ENCODE measurements around the gene TRPV3. TPM values are rescaled to one million over a fixed set of nuclear protein-coding genes. Genes with fewer than 3 reads are reported as not detected.
"Not testable (repeated sequence)": the region's sequence is repeated elsewhere in the genome, so short reads cannot be mapped to it uniquely, and the experiment has no call there.

TRPV3 gene
- total RNA-seq, 1 experiment from 2014 or later = 0.13 TPM

DNA sequence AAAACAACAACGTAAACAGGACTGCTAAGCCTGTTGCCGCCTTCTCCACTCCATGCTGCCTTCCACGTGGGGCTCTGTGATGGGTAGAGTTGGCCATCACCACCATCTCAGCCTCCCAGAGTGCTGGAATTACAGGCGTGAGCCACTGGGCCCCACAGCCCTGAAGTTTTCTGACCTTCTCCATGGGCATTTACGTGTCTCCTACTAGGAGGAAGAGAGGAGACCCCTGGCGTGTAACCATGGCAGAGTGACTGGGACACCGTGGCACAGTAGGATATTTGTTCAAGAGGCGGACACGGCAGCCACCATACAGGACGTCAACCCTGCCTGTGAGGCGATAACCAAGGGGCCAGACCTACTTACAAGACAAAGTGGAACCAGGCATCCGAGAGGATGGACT, 31.1 kb downstream of the TRPV3 start:
- Histone ChIP-seq H3K27me3 (replicated peaks; ENCODE audit: insufficient read depth, low read depth, low read length, poor library complexity) (no peaks in the 10 kb centered on the region), H3K9me3 (ENCODE audit: low read depth, low read length, poor library complexity, severe bottlenecking) (no peaks in the 10 kb centered on the region), H3K27ac (ENCODE audit: low read depth, low read length, poor library complexity, severe bottlenecking) (no peak overlapping the region), H3K4me3 (ENCODE audit: low read depth, low read length, poor library complexity, severe bottlenecking) (no peak overlapping the region), H3K36me3 (ENCODE audit: insufficient read depth, low read length, poor library complexity, severe bottlenecking) (no peaks in the 10 kb centered on the region), H3K4me1 (ENCODE audit: insufficient read depth, low read length, poor library complexity, severe bottlenecking) (no peaks in the 10 kb centered on the region)
- POLR2A ChIA-PET (ENCODE audit: low non-redundant PET) = no interaction called here
- no peak for DNase-seq (ENCODE audit: low spot score)
- intact Hi-C loops (cut with micrococcal nuclease; ENCODE audit: unreplicated experiment) = no loop called here
- CTCF ChIA-PET = no interaction called here
- no TSS peak for BruUV-seq (replicated peaks)
- no peak for TF ChIP-seq EZH2 (IDR thresholded peaks at IDR 0.05; ENCODE audit: borderline replicate concordance, low read depth, low read length, poor library complexity, severe bottlenecking)
- TF ChIP-seq, protein P1, sequence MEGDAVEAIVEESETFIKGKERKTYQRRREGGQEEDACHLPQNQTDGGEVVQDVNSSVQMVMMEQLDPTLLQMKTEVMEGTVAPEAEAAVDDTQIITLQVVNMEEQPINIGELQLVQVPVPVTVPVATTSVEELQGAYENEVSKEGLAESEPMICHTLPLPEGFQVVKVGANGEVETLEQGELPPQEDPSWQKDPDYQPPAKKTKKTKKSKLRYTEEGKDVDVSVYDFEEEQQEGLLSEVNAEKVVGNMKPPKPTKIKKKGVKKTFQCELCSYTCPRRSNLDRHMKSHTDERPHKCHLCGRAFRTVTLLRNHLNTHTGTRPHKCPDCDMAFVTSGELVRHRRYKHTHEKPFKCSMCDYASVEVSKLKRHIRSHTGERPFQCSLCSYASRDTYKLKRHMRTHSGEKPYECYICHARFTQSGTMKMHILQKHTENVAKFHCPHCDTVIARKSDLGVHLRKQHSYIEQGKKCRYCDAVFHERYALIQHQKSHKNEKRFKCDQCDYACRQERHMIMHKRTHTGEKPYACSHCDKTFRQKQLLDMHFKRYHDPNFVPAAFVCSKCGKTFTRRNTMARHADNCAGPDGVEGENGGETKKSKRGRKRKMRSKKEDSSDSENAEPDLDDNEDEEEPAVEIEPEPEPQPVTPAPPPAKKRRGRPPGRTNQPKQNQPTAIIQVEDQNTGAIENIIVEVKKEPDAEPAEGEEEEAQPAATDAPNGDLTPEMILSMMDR (conservative IDR thresholded peaks at IDR 0.05; ENCODE audit: low read depth, low read length) = no peak

DNA sequence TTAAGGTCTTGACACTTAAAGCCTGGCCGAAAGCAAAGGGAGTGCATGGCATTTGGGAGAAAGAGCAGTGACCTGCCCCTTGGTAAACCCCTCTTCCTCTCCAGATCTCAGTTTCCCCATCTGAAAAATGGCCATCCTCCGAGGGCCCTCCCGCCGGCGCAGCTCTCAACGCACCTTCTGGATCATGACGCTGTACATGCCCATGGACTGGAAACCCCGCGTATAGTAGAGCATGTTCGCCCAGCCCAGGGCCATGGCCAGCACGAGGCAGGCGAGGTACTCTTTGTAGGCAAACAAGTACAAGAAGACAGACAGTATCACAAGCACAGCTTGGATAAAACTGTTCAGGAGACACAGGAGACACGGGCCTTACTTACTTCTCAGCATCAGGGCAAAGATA, 33.6 kb downstream of the TRPV3 start:
- Histone ChIP-seq H3K36me3 (ENCODE audit: insufficient read depth, low read length, poor library complexity, severe bottlenecking) (no peaks in the 10 kb centered on the region), H3K4me3 (ENCODE audit: low read depth, low read length, poor library complexity, severe bottlenecking) (no peak overlapping the region)
- CTCF ChIA-PET = no interaction called here

DNA sequence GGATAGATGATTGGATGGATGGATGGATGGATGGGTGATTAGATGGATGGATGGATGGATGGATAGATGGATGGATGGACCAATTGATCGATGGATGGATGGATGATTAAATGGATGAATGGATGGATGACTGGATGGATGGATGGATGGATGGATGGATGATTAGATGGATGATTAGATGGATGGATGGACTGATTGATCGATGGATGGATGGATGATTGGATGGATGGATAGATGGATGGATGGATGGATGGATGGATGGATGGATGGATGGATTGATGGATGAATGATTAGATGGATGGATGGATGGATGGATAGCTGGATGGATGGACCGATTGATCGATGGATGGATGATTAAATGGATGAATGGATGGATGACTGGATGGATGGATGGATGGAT, 38.1 kb downstream of the TRPV3 start:
- BruUV-seq (replicated peaks); CTCF ChIA-PET; H3K27me3 ChIP-seq (replicated peaks; ENCODE audit: insufficient read depth, low read depth, low read length, poor library complexity); intact Hi-C loops (cut with micrococcal nuclease; ENCODE audit: unreplicated experiment); H3K4me1 ChIP-seq (ENCODE audit: insufficient read depth, low read length, poor library complexity, severe bottlenecking); H3K9me3 ChIP-seq (ENCODE audit: low read depth, low read length, poor library complexity, severe bottlenecking); H3K4me3 ChIP-seq (ENCODE audit: low read depth, low read length, poor library complexity, severe bottlenecking); H3K36me3 ChIP-seq (ENCODE audit: insufficient read depth, low read length, poor library complexity, severe bottlenecking); H3K27ac ChIP-seq (ENCODE audit: low read depth, low read length, poor library complexity, severe bottlenecking); DNase-seq (ENCODE audit: low spot score): not testable (repeated sequence)
- POLR2A ChIA-PET (ENCODE audit: low non-redundant PET) = interaction anchor here (0.6 kb wide), 1 partner anchor 515 kb away, joined by 6 read pairs; no protein-coding TSS in a partner anchor

More for the DNA sequence above, 33.6 kb downstream of the TRPV3 start:
- POLR2A ChIA-PET (ENCODE audit: low non-redundant PET) = no interaction called here
- TF ChIP-seq, protein P1 (conservative IDR thresholded peaks at IDR 0.05; ENCODE audit: low read depth, low read length) = no peak
- no peak for TF ChIP-seq EZH2 (IDR thresholded peaks at IDR 0.05; ENCODE audit: borderline replicate concordance, low read depth, low read length, poor library complexity, severe bottlenecking)
- DNase-seq (ENCODE audit: low spot score) = no peak
- no peaks in the 10 kb centered on the region for H3K27me3 ChIP-seq (replicated peaks; ENCODE audit: insufficient read depth, low read depth, low read length, poor library complexity)
- no peaks in the 10 kb centered on the region for H3K4me1 ChIP-seq (ENCODE audit: insufficient read depth, low read length, poor library complexity, severe bottlenecking)
- H3K9me3 ChIP-seq (ENCODE audit: low read depth, low read length, poor library complexity, severe bottlenecking) = no peaks in the 10 kb centered on the region
- BruUV-seq (replicated peaks) = no TSS peak
- intact Hi-C loops (cut with micrococcal nuclease; ENCODE audit: unreplicated experiment) = no loop called here
- no peak overlapping the region for H3K27ac ChIP-seq (ENCODE audit: low read depth, low read length, poor library complexity, severe bottlenecking)

DNA sequence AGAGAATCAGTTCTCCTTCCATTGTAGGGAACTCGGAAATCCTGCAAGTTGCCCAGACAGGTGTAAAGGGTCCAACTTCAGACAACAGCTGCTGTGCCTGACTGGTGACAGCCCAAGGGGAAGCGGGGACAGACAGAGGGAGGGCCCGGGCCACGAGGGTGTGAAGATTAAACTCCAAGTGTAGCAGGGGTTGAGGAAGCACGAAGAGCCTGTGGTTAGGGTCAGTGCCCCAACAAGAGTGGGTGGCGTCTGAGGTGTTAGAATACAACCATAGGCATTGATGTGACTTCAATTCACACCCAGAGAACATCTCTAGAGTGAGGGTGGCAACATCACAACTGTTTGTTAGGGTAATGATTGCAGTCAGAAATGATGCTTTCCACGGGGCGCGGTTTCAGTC, 42.7 kb downstream of the TRPV3 start:
- Histone ChIP-seq H3K27me3 (replicated peaks; ENCODE audit: insufficient read depth, low read depth, low read length, poor library complexity) (no peaks in the 10 kb centered on the region), H3K27ac (ENCODE audit: low read depth, low read length, poor library complexity, severe bottlenecking) (no peak overlapping the region), H3K4me3 (ENCODE audit: low read depth, low read length, poor library complexity, severe bottlenecking) (no peak overlapping the region), H3K36me3 (ENCODE audit: insufficient read depth, low read length, poor library complexity, severe bottlenecking) (no peaks in the 10 kb centered on the region), H3K9me3 (ENCODE audit: low read depth, low read length, poor library complexity, severe bottlenecking) (no peaks in the 10 kb centered on the region), H3K4me1 (ENCODE audit: insufficient read depth, low read length, poor library complexity, severe bottlenecking) (no peaks in the 10 kb centered on the region)
- intact Hi-C loops (cut with micrococcal nuclease; ENCODE audit: unreplicated experiment) = no loop called here
- TF ChIP-seq EZH2 (IDR thresholded peaks at IDR 0.05; ENCODE audit: borderline replicate concordance, low read depth, low read length, poor library complexity, severe bottlenecking) = no peak
- TF ChIP-seq, protein P1 (conservative IDR thresholded peaks at IDR 0.05; ENCODE audit: low read depth, low read length) = no peak
- BruUV-seq (replicated peaks) = no TSS peak
- ChIA-PET POLR2A (ENCODE audit: low non-redundant PET) (no interaction called here), CTCF (no interaction called here)
- DNase-seq (ENCODE audit: low spot score) = no peak

DNA sequence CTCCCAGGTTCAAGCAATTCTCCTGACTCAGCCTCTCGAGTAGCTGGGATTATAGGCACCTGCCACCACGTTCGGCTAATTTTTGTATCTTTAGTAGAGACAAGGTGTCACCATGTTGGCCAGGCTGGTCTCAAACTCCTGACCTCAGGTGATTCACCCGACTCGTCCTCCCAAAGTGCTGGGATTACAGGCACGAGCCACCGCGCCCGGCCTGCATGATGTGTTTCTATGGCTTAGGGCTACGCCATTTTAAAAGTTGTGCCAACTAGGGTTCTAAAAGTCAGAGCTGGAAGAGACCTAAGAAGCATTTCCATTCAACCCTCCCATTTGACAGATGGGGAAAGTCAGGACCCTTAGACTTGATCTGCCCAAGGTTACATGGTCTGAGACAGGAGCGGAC, 43.4 kb downstream of the TRPV3 start:
- BruUV-seq (replicated peaks); CTCF ChIA-PET; H3K27ac ChIP-seq (ENCODE audit: low read depth, low read length, poor library complexity, severe bottlenecking); H3K36me3 ChIP-seq (ENCODE audit: insufficient read depth, low read length, poor library complexity, severe bottlenecking); intact Hi-C loops (cut with micrococcal nuclease; ENCODE audit: unreplicated experiment); DNase-seq (ENCODE audit: low spot score); H3K27me3 ChIP-seq (replicated peaks; ENCODE audit: insufficient read depth, low read depth, low read length, poor library complexity); H3K4me1 ChIP-seq (ENCODE audit: insufficient read depth, low read length, poor library complexity, severe bottlenecking); H3K4me3 ChIP-seq (ENCODE audit: low read depth, low read length, poor library complexity, severe bottlenecking); H3K9me3 ChIP-seq (ENCODE audit: low read depth, low read length, poor library complexity, severe bottlenecking); POLR2A ChIA-PET (ENCODE audit: low non-redundant PET): not testable (repeated sequence)
